T-helper 1 cell treated with Interleukin-12 subunit alpha and Interleukin-12 subunit beta and Interleukin-4 antibody, amounts not matched to agents 30 μg/mL and 1 μg/mL, for 36 hours (primary cell): ENCODE measurements around the gene PRR3.

Source experiments
- H3K27ac Mint-ChIP-seq: one replicate; pipeline ENCODE4 v1.8.0; 2021; ENCODE audit warnings: mild to moderate bottlenecking, mixed read lengths
- H3K27me3 Mint-ChIP-seq: one replicate; pipeline ENCODE4 v1.8.0; 2021; ENCODE audit warnings: low read depth, mixed read lengths
- H3K36me3 Mint-ChIP-seq: one replicate; pipeline ENCODE4 v1.8.0; 2021; ENCODE audit warnings: low read depth, mixed read lengths
- H3K4me1 Mint-ChIP-seq: one replicate; pipeline ENCODE4 v1.8.0; 2021; ENCODE audit warnings: low read depth, mixed read lengths
- H3K4me3 Mint-ChIP-seq: one replicate; pipeline ENCODE4 v1.8.0; 2021; ENCODE audit warnings: mild to moderate bottlenecking, moderate library complexity, mixed read lengths
- H3K9me3 Mint-ChIP-seq: one replicate; pipeline ENCODE4 v1.8.0; 2021; ENCODE audit warnings: mixed read lengths

The PRR3 gene

DNA sequence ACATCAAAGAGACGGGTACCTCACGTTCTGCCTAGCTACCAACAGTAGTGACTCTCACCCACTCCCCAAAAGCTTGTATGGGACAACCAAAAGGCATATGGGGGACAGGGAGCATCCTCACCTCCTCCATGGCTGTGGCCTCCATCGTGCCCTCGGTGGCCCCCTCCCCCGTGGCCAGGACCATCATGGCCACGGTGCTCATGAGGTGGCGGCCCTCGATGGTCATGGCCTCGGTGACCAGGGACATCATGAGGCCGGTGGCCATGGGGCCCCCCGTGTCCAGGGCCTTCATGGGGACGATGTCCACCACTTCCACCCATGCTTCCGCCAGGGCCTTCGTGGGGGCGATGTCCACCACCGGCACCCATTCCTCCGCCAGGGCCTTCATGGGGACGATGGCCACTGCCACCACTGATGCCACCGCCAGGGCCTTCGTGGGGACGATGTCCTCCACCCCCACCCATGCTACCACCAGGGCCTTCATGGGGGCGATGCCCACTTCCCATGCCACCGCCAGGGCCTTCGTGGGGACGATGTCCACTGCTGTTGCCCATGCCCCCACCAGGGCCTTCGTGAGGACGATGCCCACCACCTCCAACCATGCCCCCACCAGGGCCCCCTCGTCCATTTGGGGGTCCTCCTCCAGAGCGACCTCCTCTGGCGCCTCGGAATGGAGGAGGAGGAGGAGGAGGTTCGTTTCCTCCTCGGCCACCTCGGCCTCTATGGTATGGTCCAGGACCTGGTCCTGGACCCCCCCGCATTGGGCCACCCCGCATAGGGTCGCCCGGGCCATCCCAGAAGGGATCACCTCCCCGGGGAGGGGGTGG is 44.9 kb downstream of the PRR3 start:
- H3K36me3 Mint-ChIP-seq: peaks cover 57% of the 10 kb centered on the region
- peaks cover 12% of the 10 kb centered on the region for H3K4me1 Mint-ChIP-seq
- no peaks in the 10 kb centered on the region for H3K27me3 Mint-ChIP-seq
- H3K27ac Mint-ChIP-seq: no peak overlapping the region
- no peak overlapping the region for H3K4me3 Mint-ChIP-seq
- no peaks in the 10 kb centered on the region for H3K9me3 Mint-ChIP-seq

DNA sequence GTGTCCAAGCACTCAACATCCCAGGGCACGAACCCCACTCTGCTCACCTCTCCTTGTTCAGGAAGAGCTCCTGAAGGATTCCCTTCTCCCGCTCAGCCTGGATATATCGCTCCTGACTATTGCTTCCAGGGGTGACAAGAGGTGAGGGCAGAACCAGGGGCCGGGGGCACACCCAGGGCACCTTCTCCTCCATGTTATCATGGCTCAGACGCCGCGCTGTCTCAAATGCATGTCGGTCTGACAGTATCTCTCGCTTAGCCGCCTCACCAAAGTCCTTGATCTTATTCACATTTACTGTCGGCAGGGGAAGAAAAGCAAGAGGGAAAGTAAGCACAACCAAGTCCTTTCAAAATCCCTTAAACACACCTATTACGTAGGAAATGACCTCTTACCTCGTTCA is 46.9 kb downstream of the PRR3 start:
- H3K27me3 Mint-ChIP-seq: no peaks in the 10 kb centered on the region
- H3K27ac Mint-ChIP-seq: no peak overlapping the region

DNA sequence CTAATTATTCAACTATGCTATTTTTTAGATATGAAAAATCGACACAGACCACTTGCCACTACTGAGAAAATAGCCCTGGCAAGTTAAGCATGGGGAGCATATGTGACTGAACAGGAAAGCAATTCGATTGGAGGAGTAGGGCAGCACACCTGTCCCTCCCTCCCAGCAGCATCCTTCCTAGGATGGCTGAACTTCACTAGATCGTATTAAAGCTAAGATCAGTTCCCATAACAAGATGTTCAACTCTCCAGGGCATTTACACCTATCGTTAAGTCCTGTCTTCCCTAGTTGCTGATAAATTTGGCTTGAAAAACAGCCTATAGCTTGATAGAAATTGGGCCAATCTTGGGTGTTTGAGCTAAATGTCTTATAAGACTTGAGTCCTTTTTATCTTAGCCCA is 53.0 kb downstream of the PRR3 start:
- Mint-ChIP-seq H3K36me3 (peaks cover 51% of the 10 kb centered on the region), H3K9me3 (no peaks in the 10 kb centered on the region), H3K27me3 (no peaks in the 10 kb centered on the region), H3K4me1 (peaks cover 45% of the 10 kb centered on the region), H3K4me3 (no peak overlapping the region), H3K27ac (peak overlapping the region; percentile 5)

More for the DNA sequence above, 46.9 kb downstream of the PRR3 start:
- Mint-ChIP-seq H3K4me3 (no peak overlapping the region), H3K4me1 (peaks cover 13% of the 10 kb centered on the region), H3K9me3 (no peaks in the 10 kb centered on the region), H3K36me3 (peaks cover 67% of the 10 kb centered on the region)

DNA sequence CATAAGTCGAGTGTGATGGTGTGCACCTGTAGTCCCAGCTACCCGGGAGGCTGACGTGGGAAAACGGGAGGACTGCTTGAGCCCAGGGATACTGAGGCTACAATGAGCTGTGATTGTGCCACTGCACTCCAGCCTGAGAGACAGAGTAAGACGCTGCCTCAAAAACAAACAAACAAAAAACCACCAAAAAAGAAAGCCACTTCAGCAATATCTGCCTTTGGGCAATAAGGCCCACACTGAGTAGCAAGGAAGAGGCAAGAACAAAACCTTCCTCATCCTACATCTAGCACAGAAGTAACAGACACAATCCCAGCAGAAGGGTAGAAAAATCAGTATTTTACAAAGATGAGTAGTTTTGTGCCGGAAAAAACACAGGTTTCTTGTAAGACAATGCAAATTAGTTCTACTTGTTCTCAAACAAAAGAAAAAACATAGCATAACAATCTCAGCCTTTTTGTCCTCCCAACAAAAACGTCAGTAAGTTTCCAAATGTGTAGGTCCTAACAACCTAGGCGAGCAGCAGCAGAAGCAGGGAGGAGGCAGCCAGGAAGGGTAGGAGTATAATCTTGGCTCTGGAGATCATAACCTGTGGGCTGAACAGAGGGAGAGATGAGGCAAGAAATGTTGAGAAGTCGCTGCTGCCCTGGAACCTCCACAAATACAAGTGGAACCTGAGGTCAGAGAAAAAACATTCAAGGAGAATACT is 54.2 kb downstream of the PRR3 start:
- Mint-ChIP-seq H3K36me3 (peaks cover 54% of the 10 kb centered on the region), H3K4me1 (peaks cover 43% of the 10 kb centered on the region), H3K27ac (no peak overlapping the region), H3K9me3 (no peaks in the 10 kb centered on the region), H3K4me3 (no peak overlapping the region), H3K27me3 (no peaks in the 10 kb centered on the region)

DNA sequence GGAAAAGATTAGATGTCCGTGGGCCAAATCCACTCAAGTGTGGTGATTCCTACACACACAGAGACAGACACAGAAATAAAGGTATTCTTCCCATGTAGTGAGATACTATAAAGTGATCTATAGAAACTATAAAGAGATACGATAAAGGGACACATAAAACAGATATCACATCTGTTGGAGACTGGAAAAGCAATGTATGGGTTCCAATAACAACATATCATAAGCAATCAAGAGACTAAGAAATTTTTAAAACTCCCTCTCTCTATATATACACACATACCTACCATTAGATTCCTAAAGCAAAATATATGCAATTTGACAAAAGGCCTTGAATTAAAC is 54.7 kb downstream of the PRR3 start:
- no peak overlapping the region for H3K4me3 Mint-ChIP-seq
- peak overlapping the region; percentile 12 for H3K27ac Mint-ChIP-seq
- H3K36me3 Mint-ChIP-seq: peaks cover 54% of the 10 kb centered on the region
- H3K9me3 Mint-ChIP-seq: no peaks in the 10 kb centered on the region
- peaks cover 42% of the 10 kb centered on the region for H3K4me1 Mint-ChIP-seq
- no peaks in the 10 kb centered on the region for H3K27me3 Mint-ChIP-seq

DNA sequence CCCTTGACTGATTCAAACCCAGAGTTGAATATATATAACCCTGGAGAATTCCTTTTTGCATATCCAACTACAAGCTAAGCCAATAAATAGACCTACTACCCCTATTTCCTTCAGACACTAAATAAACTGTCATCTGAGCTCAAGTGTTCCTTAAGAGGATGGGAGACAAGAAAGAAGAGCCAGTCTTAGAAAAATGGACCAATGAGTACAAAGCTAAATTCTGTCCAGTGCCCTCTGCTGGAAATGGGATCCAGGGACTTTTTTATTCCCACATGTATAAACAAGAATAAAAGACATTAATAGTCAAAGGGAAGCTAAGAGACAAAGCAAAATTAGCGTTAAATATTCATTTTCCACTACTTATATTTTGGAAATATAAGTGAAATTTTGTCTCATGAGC is 55.1 kb downstream of the PRR3 start:
- Mint-ChIP-seq H3K27me3 (peaks cover 4% of the 10 kb centered on the region), H3K27ac (peak overlapping the region; percentile 12), H3K4me3 (no peak overlapping the region), H3K9me3 (no peaks in the 10 kb centered on the region), H3K4me1 (peaks cover 44% of the 10 kb centered on the region), H3K36me3 (peaks cover 58% of the 10 kb centered on the region)

DNA sequence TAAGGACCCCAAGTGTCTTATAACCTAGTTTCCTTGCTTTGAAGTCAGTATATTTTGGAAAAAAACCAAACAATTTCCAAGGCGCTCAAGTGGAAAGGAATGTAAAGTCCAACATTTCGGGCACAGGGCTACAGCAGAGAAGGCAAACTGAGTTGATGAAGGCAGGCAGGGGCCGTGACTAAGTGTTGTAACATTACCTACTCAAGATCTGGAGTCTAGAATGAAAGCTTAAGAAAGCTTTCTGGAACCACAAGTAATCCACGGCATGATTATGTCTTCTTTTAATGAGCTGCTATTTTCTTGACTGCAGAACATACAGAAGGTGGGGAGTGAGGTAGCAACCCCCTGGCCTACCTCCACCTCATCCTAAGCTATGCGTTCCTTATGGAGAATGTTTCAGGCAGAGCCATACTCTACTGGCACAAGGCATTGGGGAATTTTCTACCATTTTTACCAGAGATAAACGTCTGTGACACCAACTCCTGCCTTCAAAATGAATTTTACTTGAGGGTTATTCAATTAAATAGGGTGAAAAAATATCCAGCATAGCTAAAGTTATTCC is 55.7 kb downstream of the PRR3 start:
- peaks cover 55% of the 10 kb centered on the region for H3K36me3 Mint-ChIP-seq
- H3K27me3 Mint-ChIP-seq: peaks cover 6% of the 10 kb centered on the region
- no peak overlapping the region for H3K27ac Mint-ChIP-seq
- peaks cover 39% of the 10 kb centered on the region for H3K4me1 Mint-ChIP-seq
- no peak overlapping the region for H3K4me3 Mint-ChIP-seq
- no peaks in the 10 kb centered on the region for H3K9me3 Mint-ChIP-seq
